GM18951 (cell line): ENCODE measurements around the gene SPATS1.
"Not testable (repeated sequence)": the region's sequence is repeated elsewhere in the genome, so short reads cannot be mapped to it uniquely, and the experiment has no call there.

Experiments
- POLR2A ChIP-seq: IDR thresholded peaks from 4 replicates; pipeline ENCODE4 v1.6.1; 2011; ENCODE audit warnings: mild to moderate bottlenecking; ENCODE audit not compliant: insufficient read length, insufficient read depth; ENCODE audit errors: extremely low read depth
- in situ Hi-C: fragments of 300-500 bp; cut with MboI; formaldehyde crosslinking; loops from one replicate; pipeline ENCODE4 v1.12.0; 2022; ENCODE audit warnings: low sequenced_read_pairs, mixed read lengths, inconsistent platforms; ENCODE audit not compliant: unreplicated experiment

SPATS1 gene

GRCh38 chr6:44321210-44321609 lies 21.2 kb upstream of the SPATS1 start:
- no peak for TF ChIP-seq POLR2A
- in situ Hi-C loops: no loop called here

DNA sequence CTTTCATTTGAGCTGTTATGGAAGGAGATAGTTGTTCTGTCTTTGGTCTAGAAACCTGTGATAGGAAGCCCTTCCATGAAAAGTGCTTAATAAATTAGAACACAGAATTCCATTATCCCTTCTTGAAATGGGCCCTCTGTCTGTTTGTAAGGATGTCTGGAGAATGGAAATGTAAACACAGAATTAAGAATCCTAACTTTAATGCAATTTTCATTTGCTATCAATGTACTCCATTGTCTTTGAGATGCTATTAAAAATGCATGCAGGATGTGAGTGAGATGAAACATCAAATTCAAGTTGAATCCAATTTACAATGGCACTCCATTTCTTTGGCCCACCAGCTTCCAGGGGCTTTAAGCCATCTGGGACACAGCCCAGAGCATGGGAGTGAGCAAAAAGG lies 15.4 kb upstream of the SPATS1 start:
- TF ChIP-seq POLR2A: no peak
- in situ Hi-C loops: no loop called here

GRCh38 chr6:44327760-44328159 lies 14.7 kb upstream of the SPATS1 start:
- in situ Hi-C loops: no loop called here
- no peak for TF ChIP-seq POLR2A

DNA sequence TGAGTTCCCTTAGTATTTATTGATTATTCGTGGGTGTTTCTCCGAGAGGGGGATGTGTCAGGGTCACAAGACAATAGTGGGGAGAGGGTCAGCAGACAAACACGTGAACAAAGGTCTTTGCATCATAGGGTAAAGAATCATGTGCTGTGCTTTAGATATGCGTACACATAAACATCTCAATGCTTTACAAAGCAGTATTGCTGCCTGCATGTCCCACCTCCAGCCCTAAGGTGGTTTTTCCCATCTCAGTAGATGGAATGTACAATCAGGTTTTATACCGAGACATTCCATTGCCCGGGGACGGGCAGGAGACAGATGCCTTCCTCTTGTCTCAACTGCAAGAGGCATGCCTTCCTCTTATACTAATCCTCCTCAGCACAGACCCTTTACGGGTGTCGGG lies 14.2 kb upstream of the SPATS1 start:
- in situ Hi-C loops: not testable (repeated sequence)

DNA sequence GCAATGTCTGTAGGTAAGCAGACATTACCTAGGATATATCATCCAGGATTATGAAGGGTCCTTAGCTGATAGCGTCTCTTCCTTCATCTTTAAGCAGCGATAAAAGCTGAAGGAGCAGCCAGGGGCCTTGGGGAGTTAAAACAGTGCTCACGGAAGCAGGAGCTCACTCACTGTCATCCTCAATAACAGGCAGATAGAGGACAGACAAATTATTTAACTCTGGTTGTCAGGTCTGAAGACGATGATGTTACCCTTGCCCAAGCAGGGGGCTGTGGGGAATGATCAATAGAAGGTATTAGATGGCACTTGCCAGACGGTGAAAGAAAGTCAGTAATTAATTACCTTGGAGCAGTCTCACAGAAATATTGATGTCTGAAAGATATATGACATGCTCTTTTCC lies 12.6 kb upstream of the SPATS1 start:
- no peak for TF ChIP-seq POLR2A
- in situ Hi-C loops: loop anchor here (10.0 kb wide), 1 partner anchor 225 kb away; no protein-coding TSS in a partner anchor

DNA sequence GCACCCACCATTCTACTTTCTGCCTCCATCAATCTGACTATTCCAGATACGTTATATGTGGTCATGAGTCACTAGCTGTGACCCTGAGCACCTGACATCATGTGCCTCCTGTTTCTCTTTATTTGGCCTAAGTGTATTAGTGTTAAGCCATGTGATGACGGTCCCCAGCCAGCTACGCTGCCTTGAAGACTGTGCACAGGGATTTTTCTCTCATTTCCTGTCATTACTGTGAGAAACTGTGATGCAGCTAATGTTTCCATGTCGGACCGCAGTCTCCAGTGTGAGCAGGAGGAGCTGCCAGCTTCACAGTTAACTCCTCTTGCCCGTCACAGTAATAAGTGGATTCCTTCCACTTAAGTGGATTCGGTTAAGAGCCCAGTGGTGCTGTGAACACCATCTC lies 9.9 kb upstream of the SPATS1 start:
- TF ChIP-seq POLR2A: no peak
- in situ Hi-C loops: loop anchor here (10.0 kb wide), 1 partner anchor 228 kb away; no protein-coding TSS in a partner anchor

DNA sequence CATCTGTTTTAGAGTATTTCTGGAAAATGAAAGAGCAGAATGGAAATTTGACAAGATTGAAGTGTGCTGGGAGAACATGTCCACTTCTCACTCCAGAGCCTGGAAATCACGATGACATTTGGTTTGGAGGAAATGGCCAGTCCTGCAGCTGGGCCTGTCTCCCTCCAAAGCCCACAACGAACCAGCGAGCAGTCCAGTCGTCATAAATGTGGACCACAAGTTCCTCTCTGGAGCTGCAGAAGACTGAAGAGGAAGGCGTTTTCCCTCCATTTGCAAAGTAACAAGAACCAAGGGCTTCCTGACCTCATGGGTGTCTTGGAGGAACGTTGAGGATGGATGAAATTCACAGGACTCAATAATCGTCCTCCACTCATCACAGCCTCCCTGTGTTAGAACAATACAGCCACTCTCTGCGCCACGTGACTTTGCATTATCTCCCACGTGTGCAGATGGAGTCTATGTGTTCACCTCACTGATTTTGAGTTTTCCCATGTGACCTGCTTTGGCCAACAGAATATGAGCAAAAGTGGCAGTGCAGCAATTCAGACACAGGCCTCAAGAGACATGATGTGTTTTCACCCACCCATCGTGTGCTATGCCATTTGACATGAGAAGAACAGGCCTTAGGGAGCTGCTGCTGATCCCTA lies 9.1 kb upstream of the SPATS1 start:
- no peak for TF ChIP-seq POLR2A
- in situ Hi-C loops: loop anchor here (10.0 kb wide), 1 partner anchor 229 kb away; no protein-coding TSS in a partner anchor

DNA sequence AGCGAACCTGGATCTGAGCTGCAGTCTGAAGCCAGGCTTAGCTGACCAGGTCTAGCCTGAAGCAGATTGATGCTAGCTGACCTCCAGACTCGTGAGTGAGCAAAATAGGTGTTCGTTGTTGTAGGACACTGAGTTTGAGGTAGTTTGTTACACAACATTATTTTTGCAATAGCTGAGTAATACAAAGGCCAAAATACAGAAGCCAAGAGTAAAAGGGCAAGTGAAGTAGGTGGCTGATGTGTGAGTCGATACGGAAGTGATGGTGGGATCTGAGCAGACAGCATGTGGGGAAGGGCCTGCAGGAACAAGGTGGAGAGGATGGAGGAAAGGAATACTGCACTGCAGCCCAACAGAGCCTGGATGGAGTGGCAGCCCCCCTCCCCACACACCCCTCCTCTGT lies 8.5 kb upstream of the SPATS1 start:
- in situ Hi-C loops: loop anchor here (10.0 kb wide), 1 partner anchor 229 kb away; no protein-coding TSS in a partner anchor
- TF ChIP-seq POLR2A: no peak

- in situ Hi-C loops: loop anchor here (10.0 kb wide), 1 partner anchor 231 kb away; no protein-coding TSS in a partner anchor
- TF ChIP-seq POLR2A: no peak
Measured at GRCh38 chr6:44335631-44336030, 6.8 kb upstream of the SPATS1 start.

- in situ Hi-C loops: loop anchor here (10.0 kb wide), 1 partner anchor 234 kb away; no protein-coding TSS in a partner anchor
- TF ChIP-seq POLR2A: no peak
Measured at GRCh38 chr6:44338228-44339122, 4.0 kb upstream of the SPATS1 start.

DNA sequence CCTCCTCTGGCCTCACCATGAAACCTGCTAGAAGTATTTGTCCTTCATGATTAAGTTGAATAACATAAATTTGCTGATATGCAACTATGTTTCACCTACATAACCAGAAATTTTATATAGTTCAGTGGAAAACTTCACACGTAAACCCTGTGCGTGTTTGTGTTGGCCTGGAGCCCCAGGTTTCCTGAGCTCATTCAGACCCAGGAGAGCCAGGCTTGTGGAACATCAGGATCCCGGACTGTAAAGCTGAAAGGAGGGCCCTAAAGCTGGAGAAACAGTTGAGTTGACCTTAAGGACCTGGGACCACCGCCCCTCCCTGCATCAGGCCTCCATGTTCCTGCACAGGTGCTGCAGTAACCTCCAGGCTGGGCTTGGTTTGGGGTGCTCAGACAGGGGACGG lies 3.1 kb upstream of the SPATS1 start:
- TF ChIP-seq POLR2A: no peak
- in situ Hi-C loops: loop anchor here (10.0 kb wide), 1 partner anchor 234 kb away; no protein-coding TSS in a partner anchor

DNA sequence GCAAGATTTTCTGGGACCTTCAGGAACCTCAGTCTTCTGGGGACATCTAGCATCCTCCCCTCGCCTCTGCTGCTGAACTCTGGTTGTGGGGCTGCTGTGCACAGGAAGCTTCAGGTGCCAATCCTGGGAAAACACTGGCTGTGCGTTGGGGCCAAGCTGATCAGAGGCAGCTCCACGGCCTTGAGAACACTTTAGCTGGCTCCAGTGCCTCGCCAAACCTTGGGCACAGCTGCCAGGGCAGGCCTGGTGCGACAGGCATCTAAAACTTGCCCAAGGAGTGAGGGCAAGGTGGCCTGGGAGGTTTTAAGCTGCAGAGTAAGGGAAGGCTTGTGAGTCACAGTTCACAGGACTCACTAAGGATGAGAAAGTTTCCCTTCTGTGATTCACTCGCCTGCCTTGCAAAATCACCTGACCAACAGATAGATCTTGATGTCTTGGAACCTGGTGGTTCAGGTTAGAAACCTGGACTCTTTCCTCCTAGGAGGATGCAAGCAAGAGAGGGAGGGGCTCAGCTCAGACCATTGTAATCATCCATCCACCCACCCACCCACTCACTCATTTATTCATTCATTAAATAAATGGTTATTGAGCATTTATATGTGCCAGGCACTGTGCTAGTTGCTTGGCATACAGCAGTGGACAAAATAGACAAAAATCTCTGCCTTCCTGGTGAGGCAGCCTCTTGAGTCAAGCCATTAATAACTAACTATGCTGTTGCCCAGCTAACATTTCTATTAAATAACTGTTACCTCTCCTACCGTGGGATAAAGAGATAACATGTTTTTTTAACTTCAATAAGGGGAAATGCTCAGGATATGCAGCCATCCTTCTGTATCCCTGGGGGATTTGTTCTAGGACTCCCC lies 2.5 kb upstream of the SPATS1 start:
- no peak for TF ChIP-seq POLR2A
- in situ Hi-C loops: loop anchor here (10.0 kb wide), 1 partner anchor 235 kb away; no protein-coding TSS in a partner anchor

DNA sequence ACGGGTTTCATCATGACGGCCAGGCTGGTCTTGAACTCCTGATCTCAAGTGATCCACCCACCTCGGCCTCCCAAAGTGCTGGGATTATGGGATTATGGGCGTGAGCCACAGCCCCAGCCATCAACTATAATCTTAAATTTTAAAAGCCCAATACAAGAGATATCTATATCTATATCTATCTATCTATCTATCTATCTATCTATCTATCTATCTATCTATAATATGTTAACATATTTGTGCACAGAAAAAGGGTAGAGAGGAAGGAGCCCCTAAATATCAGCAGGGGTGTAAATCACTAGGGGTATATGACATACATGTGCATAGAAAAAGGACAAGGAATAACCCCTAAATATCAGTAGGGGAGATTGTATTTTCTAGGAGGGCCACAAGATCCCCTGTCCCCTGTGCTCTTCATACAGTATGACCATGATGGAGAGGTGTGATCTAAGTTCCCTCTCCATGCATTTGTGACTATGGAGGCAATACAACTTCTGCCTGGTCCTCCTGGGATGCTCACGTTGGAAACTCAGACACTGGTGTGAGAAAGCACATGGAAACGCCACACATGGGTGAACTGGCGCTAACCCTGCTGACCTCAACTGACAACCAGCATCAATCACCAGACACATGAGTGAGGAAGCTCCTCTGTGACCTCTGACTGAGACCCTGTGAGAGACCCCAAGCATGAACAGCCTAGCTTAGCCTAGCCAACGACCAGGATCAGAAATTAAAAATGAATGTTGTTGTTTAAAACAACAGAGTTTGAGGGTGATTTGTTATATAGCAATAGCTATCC lies 1.2 kb upstream of the SPATS1 start:
- in situ Hi-C loops: no loop called here
- no peak for TF ChIP-seq POLR2A
